AG09319 (cell line): ENCODE results near the gene ABCG1.

Source experiments
- DNase-seq: peaks from one replicate; pipeline ENCODE4 v3.0.0-alpha.2; 2010; ENCODE audit warnings: low read depth; ENCODE audit errors: extremely low read depth
- CTCF ChIP-seq: IDR thresholded peaks from 2 replicates; pipeline ENCODE4 v1.5.1; 2011; ENCODE audit warnings: low read depth, mild to moderate bottlenecking, inconsistent platforms, low read length, moderate library complexity

The ABCG1 gene

GRCh38 chr21:42312626-42313104, 93.7 kb downstream of the ABCG1 start:
- no peak for TF ChIP-seq CTCF
- no peak for DNase-seq

GRCh38 chr21:42313501-42313969, 94.6 kb downstream of the ABCG1 start:
- DNase-seq = no peak
- TF ChIP-seq CTCF = no peak

- no peak for TF ChIP-seq CTCF
- no peak for DNase-seq
Measured at GRCh38 chr21:42314616-42315295, 95.8 kb downstream of the ABCG1 start.

- DNase-seq = no peak
- TF ChIP-seq CTCF = no peak
Measured at GRCh38 chr21:42315296-42315891, 96.5 kb downstream of the ABCG1 start, which contains the start of gene TFF3. Gene TFF3, minus strand, starts transcription at chr21:42315409. Its CDS starts 35 bp downstream, at chr21:42315374.

- no peak for TF ChIP-seq CTCF
- DNase-seq = no peak
Measured at GRCh38 chr21:42316891-42317290, 98.0 kb downstream of the ABCG1 start.

GRCh38 chr21:42317341-42317741, 98.4 kb downstream of the ABCG1 start:
- no peak for DNase-seq

More at GRCh38 chr21:42317341-42317741, 98.4 kb downstream of the ABCG1 start:
- no peak for TF ChIP-seq CTCF
